ENCODE results near the gene FGGY.
"Not testable (repeated sequence)": the region's sequence is repeated elsewhere in the genome, so short reads cannot be mapped to it uniquely, and the experiment has no call there.

Gene FGGY

DNA sequence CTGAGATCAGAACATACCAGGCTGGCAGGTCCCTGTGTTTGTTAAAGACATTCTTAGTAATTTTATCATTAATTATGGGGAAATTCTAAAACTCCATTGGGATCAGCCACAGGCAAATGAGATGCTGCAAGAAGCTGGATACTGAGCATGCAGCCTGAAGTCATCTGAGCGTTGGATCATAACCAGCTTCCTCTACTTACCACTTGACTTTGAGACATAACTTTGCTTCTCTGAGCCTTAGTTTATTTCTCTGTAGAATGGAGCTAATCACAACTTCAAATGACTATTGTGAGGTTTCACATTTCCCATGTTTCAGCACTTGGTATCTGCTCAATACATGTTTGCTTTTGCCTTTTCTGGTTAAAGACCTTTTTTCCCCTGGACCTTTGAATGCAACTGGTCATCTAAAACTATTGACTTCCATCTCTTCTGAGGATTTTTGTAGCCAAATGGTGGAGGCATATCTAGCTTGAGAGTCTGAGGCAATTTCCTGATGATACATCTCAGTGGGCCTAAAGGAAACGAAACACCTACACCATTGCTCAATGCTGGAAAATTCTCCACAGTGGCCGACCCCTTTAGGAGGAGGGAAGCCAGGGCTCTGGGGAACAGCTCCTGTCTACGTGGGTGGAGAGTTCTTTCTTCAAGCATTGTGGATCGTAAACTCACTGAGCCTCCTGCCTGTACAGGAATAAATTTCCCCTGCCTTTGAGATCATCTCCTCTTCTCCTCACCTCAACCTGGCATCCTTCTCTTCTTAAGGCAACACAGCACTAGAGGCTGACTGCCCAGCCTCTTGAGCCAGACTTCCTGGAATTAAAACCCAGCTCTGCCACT, 408.8 kb downstream of the FGGY start:
- peaks cover 2 to 20% (median 9%) of the 10 kb centered on the region in 11 experiments; a peak in 15 of 22 replicates for H3K9me3 ChIP-seq (replicated peaks in 1 of 11)
- H4K20me1 ChIP-seq = no peaks in the 10 kb centered on the region
- no peaks in the 10 kb centered on the region for H3K36me3 ChIP-seq
- no peaks in the 10 kb centered on the region for H3K27me3 ChIP-seq
- TF ChIP-seq Cebpa-rat (IDR thresholded peaks at IDR 0.05) = peak in 5 of 11 experiments; percentile 9 to 40 (median 31); a peak in 4 of 22 replicates
- peak overlapping the region; percentile 3 to 77 (median 54); a peak in 18 of 22 replicates for H3K27ac ChIP-seq
- peaks cover 0 to 84% (median 48%) of the 10 kb centered on the region in 10 experiments; a peak in 18 of 20 replicates for H3K4me1 ChIP-seq
- peak overlapping the region; percentile 5 to 86 (median 77); a peak in 21 of 22 replicates for H3K4me2 ChIP-seq
- peak overlapping the region in 2 of 10 experiments; percentile 6 to 34; a peak in 4 of 20 replicates for H3K4me3 ChIP-seq
- H3K9ac ChIP-seq = peak overlapping the region in 7 of 11 experiments; percentile 25 to 64 (median 40); a peak in 9 of 22 replicates

- Histone ChIP-seq H3K9ac (peak overlapping the region in 7 of 11 experiments; percentile 25 to 64 (median 40); a peak in 9 of 22 replicates), H3K27me3 (no peaks in the 10 kb centered on the region), H3K9me3 (replicated peaks in 1 of 11) (peaks cover 7 to 25% (median 14%) of the 10 kb centered on the region in 11 experiments; a peak in 15 of 22 replicates), H4K20me1 (no peaks in the 10 kb centered on the region), H3K4me2 (peak overlapping the region; percentile 5 to 86 (median 77); a peak in 21 of 22 replicates), H3K4me3 (peak overlapping the region in 2 of 10 experiments; percentile 6 to 34; a peak in 2 of 20 replicates), H3K27ac (peak overlapping the region; percentile 3 to 77 (median 54); a peak in 18 of 22 replicates), H3K4me1 (peaks cover 0 to 78% (median 48%) of the 10 kb centered on the region in 10 experiments; a peak in 18 of 20 replicates), H3K36me3 (no peaks in the 10 kb centered on the region)
- TF ChIP-seq Cebpa-rat (IDR thresholded peaks at IDR 0.05) = no peak
These were observed 409.4 kb downstream of the FGGY start for GRCh38 chr1:59706303-59706599.

DNA sequence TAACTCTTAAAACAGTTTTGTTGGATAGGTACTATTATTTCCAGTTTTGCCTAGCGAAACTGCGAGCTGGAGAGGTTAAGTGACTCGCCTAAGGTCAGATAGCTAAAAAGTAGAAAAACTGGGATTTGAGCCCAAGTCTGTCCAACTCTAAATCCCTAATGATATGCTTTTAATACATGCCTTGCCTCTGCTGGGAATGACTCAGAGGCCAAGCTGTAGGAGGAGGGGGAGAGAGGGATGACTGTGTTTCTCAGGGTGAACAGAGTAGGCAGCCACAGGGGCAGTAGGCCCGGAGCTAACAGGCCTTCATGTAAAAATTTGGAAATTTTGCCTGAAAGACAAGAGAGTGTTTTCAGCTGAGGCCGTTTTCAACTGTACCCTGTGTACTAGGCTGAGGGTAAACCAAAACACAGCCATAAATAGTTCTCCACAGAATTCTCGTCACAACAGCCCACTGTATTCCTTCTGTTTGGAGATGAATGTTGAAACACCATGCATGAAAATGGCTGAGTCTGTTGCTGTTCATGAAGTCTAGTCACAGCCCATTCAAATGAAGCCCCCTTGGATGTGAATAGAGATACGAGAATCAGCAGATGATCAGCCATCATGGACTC, 410.4 kb downstream of the FGGY start:
- H3K4me3 ChIP-seq = no peak overlapping the region
- no peaks in the 10 kb centered on the region for H3K27me3 ChIP-seq
- no peak overlapping the region; a peak in 1 of 22 replicates for H3K9ac ChIP-seq
- TF ChIP-seq Cebpa-rat (IDR thresholded peaks at IDR 0.05) = no peak
- peak overlapping the region in 9 of 11 experiments; percentile 67 to 86 (median 80); a peak in 15 of 22 replicates for H3K4me2 ChIP-seq
- H3K36me3 ChIP-seq = no peaks in the 10 kb centered on the region
- no peaks in the 10 kb centered on the region for H4K20me1 ChIP-seq
- peak overlapping the region in 8 of 11 experiments; percentile 53 to 77 (median 60); a peak in 11 of 22 replicates for H3K27ac ChIP-seq
- peaks cover 7 to 31% (median 14%) of the 10 kb centered on the region in 11 experiments; a peak in 15 of 22 replicates for H3K9me3 ChIP-seq (replicated peaks in 1 of 11)
- peaks cover 0 to 68% (median 46%) of the 10 kb centered on the region in 10 experiments; a peak in 18 of 20 replicates for H3K4me1 ChIP-seq

DNA sequence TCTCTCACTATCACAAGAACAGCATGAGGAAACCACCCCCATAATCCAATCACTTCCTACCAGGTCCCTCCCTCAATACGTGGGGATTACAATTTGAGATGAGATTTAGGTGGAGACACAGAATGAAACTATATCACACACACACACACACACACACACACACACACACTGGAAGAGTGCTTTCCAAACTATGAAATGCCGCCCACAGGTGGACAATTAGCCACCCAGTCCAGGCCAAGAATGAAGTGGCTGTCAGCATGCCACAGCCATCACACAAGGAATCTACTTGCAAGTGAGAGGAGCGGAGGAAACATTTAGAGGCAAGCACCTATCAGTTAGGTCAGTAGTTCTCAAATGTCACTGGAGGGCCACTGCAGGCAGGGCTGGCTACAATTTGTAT, 412.4 kb downstream of the FGGY start:
- Histone ChIP-seq H3K36me3 (no peaks in the 10 kb centered on the region), H3K9me3 (replicated peaks in 1 of 11) (peaks cover 7 to 42% (median 14%) of the 10 kb centered on the region in 11 experiments; a peak in 15 of 22 replicates), H3K4me2 (peak overlapping the region in 5 of 11 experiments; percentile 5 to 24 (median 11); a peak in 6 of 22 replicates), H3K9ac (no peak overlapping the region), H3K27ac (peak overlapping the region in 1 of 11 experiments; percentile 28; a peak in 1 of 22 replicates), H3K4me3 (no peak overlapping the region), H3K4me1 (peaks cover 0 to 48% (median 36%) of the 10 kb centered on the region in 10 experiments; a peak in 18 of 20 replicates), H4K20me1 (no peaks in the 10 kb centered on the region), H3K27me3 (no peaks in the 10 kb centered on the region)
- TF ChIP-seq Cebpa-rat (IDR thresholded peaks at IDR 0.05) = no peak

DNA sequence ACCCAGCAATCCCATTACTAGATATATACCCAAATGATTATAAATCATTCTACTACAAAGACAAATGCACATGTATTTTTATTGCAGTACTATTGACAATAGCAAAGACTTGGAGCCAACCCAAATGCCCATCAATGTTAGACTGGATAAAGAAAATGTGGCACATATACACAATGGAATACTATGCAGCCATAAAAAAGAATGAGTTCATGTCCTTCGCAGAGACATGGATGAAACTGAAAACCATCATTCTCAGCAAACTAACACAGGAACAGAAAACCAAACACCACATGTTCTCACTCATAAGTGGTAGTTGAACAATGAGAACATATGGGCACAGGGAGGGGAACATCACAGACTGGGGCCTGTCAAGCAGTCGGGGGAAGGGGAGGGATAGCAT, 414.0 kb downstream of the FGGY start:
- not testable (repeated sequence) for H3K27ac ChIP-seq, H3K36me3 ChIP-seq, H4K20me1 ChIP-seq, H3K9ac ChIP-seq, H3K4me2 ChIP-seq, H3K27me3 ChIP-seq, H3K4me3 ChIP-seq
- peaks cover 7 to 42% (median 14%) of the 10 kb centered on the region in 11 experiments; a peak in 15 of 22 replicates for H3K9me3 ChIP-seq (replicated peaks in 1 of 11)
- H3K4me1 ChIP-seq = peaks cover 0 to 33% (median 22%) of the 10 kb centered on the region in 10 experiments; a peak in 18 of 20 replicates

- peaks cover 7 to 34% (median 14%) of the 10 kb centered on the region in 11 experiments; a peak in 15 of 22 replicates for H3K9me3 ChIP-seq (replicated peaks in 1 of 11)
- H3K4me3 ChIP-seq = no peak overlapping the region
- H3K9ac ChIP-seq = no peak overlapping the region
- peaks cover 0 to 5% (median under 1%) of the 10 kb centered on the region in 10 experiments; a peak in 6 of 20 replicates for H3K4me1 ChIP-seq
- H3K27me3 ChIP-seq = no peaks in the 10 kb centered on the region
- H3K4me2 ChIP-seq = no peak overlapping the region
- TF ChIP-seq Cebpa-rat (IDR thresholded peaks at IDR 0.05) = no peak
- H4K20me1 ChIP-seq = no peaks in the 10 kb centered on the region
- H3K27ac ChIP-seq = no peak overlapping the region
- H3K36me3 ChIP-seq = no peaks in the 10 kb centered on the region
These were observed 417.3 kb downstream of the FGGY start for GRCh38 chr1:59714219-59714618.

DNA sequence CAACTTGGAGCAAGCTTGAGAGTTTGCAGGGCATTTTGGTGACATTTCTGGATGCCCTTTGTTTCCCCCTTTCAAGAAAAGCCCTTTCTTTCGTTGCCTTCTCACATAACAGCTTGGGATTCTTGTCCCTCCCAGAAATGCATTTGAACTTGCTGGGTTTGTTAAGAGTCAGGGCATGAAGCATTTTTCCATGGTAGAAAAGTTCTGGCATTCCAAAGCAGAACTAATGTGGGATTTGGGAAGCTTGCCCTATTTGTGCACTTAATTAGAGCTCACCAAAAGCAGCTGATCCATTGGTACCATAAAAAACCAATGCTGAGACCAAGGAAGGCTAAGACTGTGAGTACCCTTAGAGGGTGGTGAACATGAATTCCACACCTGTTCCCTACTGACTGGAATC, 418.1 kb downstream of the FGGY start:
- Histone ChIP-seq H3K4me2 (no peak overlapping the region), H4K20me1 (no peaks in the 10 kb centered on the region), H3K4me1 (no peaks in the 10 kb centered on the region; a peak in 1 of 20 replicates), H3K4me3 (no peak overlapping the region), H3K9ac (no peak overlapping the region), H3K36me3 (no peaks in the 10 kb centered on the region), H3K27ac (no peak overlapping the region), H3K27me3 (no peaks in the 10 kb centered on the region), H3K9me3 (replicated peaks in 1 of 11) (peaks cover 5 to 27% (median 9%) of the 10 kb centered on the region in 11 experiments; a peak in 14 of 22 replicates)
- TF ChIP-seq Cebpa-rat (IDR thresholded peaks at IDR 0.05) = no peak

DNA sequence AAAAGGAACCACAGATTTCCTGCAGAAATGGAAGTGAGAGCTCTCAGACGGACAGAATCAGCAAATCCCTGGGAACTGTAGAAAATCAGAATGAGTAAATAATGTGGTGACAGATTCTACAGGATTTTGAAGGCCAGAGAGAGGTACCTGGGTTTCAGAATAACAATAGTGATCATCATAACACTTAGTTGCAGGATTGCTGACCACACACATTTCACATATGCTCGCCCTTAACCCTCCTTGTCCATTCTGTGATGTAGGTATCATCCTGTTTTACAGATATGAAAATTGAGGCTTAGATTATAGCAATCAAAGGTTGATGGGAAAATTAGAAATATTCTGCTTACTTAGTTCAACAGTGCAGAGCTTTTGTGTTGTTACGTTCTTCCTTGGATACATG, 419.9 kb downstream of the FGGY start:
- H3K4me3 ChIP-seq = no peak overlapping the region
- H4K20me1 ChIP-seq = no peaks in the 10 kb centered on the region
- TF ChIP-seq Cebpa-rat (IDR thresholded peaks at IDR 0.05) = no peak
- no peaks in the 10 kb centered on the region for H3K36me3 ChIP-seq
- H3K9ac ChIP-seq = no peak overlapping the region
- no peaks in the 10 kb centered on the region for H3K27me3 ChIP-seq
- peaks cover 0 to 12% (median 0%) of the 10 kb centered on the region in 11 experiments; a peak in 1 of 22 replicates for H3K9me3 ChIP-seq (replicated peaks in 1 of 11)
- no peak overlapping the region for H3K27ac ChIP-seq
- no peaks in the 10 kb centered on the region; a peak in 1 of 20 replicates for H3K4me1 ChIP-seq
- H3K4me2 ChIP-seq = 0 out of 22 replicates have a peak overlapping the region, but pooled peaks of 1 of the 11 experiments have one; percentile 4

Measured in BLaER1 treated with 17β-estradiol and CSF1 and Interleukin-3, amounts not matched to agents 10 nM and 100 nM (cell line).